Right hindlimb (tissue), 1 donor: ENCODE data around the gene PCDH9.

Source experiments
- DNase-seq: peaks from one replicate; pipeline ENCODE4 v3.0.0-alpha.2; 2018

Gene PCDH9

GRCh38 chr13:66354879-66355751 lies 875.0 kb downstream of the PCDH9 start:
- no peak for DNase-seq

DNA sequence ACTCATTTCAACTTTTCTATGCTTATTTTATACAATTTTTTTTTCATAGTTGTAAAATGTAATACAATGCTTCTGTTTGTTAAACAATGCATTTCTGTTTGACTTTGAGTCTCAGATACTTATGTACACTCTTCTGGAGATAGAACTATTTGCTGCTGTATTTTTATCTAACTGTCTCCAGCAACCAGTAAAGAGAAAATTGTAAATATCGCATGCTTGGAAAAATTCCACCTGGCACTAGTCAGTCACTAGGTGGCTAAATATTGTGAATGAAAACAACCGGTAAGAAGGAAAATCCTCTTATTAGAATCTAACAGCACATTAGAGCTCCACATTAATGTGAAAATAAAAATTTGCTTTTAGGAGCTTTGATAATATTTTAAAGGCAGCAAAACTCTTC lies 876.5 kb downstream of the PCDH9 start:
- DNase-seq, result no peak

GRCh38 chr13:66349966-66350365 lies 880.2 kb downstream of the PCDH9 start:
- DNase-seq, result no peak

DNA sequence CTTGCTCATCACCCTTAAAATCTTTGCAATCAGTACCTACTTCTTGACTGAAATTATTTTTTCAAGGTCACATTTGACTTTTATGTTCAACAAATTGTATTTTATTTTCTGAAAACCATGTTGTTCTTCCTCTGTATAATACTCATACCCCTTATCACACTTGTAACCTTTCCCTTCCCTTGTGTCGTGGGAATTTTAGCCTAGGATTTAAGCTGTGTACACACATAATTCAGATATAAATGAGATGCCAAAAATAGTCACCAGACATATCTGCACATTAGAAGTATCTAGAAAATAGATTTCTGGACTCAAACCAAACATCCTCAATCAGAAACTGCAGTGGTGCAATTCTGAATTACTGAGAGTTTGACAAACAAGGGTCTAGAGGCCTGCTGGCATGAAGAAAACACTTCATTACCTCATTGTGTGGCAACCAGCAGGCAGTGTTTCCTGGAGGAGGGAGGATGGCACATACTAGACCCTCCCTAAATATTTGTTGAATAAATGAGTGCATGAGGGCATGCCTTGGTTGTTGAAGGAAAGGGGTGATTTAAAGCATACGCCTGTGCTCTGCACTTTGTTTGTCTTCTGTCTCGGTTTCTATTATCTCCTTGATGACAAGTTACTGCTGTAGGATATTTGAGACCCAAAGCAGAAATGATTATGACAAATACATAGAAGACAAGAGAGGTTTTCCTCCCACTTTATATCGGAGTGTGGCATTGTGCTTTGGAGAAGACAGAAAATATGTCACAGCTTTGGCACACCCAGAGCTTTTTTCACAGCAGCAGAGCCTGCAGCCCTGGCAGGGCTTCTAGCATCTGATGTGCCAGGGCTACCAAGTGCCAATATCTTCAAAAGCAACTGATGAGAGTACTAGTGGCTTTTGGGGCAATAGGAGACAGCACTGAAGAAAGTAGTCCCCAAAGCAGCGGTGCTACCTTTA lies 881.1 kb downstream of the PCDH9 start:
- no peak for DNase-seq

- no peak for DNase-seq
These were observed 882.5 kb downstream of the PCDH9 start for GRCh38 chr13:66347486-66348117.

DNA sequence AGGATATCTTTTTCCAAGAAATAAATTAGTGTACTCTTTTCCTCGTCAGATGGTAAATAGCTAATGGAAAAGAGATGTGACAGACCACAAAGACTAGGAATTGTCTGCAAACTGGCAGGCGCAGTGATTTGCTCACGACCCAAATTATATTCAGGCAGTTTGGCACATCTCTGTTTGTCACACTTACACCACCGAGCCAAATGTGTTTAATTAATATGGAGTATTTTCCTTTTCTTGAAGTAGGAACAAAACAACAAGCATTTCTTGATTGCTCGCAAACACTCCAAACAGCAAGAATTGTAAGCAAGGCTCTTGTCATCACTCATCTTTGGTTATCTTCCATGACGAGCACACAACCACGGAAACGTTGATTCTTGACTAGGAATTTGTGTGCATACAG lies 884.2 kb downstream of the PCDH9 start:
- no peak for DNase-seq

DNA sequence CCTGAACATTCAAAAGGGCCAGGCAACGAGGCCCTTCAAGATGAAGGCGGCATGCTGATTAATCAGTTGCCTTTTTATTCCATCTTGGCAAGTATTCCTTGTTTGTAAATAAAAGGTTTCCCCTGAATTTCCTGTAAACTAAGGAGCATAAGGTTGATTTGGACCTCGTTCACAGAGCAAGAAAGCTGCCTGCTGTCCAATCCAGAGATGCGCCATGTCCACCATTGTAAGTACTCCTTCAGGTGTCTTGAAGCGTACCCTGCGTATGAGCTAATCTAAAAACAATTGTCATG lies 884.7 kb downstream of the PCDH9 start:
- DNase-seq, result no peak

DNA sequence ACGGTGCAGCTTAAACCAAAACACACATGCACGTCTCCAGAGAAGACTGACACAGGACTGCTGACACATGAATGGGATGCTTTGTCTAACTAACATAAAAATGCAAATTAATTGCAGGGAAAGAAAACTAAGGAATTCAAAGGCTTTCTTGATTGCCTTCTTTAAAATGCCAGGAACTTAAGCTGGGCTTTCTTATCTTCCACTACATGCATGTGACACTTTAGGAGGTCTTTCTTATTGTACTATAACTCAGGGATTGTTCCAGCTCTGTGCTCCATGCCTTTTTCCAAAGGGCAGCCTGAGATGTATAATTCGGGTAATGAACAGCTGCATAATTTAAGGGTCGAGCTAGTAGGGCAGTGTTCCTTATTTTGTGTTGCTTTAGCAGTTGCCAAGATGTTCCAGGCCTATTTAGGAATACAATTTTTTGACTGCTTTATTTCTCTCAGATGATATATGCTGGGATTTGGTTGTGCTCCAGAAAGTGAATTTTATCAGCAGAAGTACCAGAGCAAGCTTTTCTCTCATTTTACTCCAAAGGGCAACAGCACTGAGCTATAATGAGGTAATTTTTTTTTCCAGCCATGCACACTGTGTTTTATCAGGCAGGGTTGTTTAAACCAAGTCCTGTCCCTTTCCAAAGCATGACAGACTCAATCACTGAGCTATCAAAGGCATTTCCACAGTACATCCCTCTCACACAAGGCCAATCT lies 885.2 kb downstream of the PCDH9 start:
- no peak for DNase-seq

GRCh38 chr13:66343224-66343828 lies 886.8 kb downstream of the PCDH9 start:
- no peak for DNase-seq

- DNase-seq, result no peak
These were observed 888.3 kb downstream of the PCDH9 start for GRCh38 chr13:66341635-66342377.

- DNase-seq, result no peak
These were observed 890.9 kb downstream of the PCDH9 start for GRCh38 chr13:66339214-66339613.

DNA sequence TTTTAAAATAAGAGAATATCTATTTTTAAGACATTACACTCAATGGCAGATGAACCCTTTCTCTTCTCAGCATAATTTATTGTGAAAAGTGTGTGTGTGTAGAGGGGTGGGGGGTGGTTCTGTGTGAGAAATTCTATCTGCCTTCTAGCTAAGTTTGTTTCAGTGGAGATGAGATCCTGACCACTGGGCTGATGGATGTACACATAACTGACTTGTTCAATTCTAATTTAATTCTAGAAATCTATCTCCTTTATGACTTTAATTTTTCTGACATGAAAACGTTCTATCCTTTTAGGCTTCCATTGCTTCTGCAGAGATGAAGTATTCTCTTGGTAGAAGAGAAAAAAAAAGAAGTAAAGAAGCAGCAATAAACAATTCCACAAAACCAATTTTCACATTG lies 891.6 kb downstream of the PCDH9 start:
- DNase-seq, result no peak

DNA sequence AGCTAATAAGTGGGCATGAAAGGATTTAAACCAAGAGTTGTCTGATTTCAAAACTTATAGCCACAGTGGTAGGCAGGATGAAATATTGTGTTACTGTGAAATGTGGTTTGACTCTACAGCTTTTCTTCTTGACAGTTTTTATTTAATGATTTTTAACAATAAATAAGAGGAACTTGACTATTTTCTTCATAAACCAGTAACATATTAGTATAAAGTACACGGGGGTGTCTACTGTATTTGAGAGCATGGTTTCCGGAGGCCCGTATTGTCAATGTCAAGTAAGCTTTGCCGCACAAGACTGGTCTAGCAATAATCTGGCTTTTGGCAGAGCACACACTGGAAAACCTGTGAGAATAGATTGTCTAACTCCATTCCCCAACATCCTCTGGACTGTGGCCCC lies 894.5 kb downstream of the PCDH9 start:
- DNase-seq, result no peak

DNA sequence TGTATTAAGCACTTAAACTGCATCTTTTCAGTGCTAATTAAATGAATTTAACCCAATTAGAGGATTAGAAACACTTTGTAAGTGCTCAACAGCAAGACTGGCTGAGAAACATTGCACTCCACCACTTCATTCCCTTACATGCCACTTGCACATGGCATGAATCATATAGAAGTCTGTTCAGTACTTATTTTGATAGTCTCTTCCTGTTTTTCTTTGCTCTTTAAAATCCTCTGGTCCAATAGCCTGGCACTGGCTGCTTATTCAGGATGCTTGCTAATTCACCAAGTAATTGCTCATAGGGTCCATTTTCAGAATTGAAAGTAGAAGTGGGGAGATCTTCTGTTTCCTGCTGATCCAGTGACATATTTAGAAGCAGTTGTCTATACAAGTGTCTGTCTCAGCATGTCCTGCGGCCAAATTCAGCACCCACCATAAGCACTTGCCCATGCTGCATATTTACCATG lies 900.1 kb downstream of the PCDH9 start:
- DNase-seq, result no peak

DNA sequence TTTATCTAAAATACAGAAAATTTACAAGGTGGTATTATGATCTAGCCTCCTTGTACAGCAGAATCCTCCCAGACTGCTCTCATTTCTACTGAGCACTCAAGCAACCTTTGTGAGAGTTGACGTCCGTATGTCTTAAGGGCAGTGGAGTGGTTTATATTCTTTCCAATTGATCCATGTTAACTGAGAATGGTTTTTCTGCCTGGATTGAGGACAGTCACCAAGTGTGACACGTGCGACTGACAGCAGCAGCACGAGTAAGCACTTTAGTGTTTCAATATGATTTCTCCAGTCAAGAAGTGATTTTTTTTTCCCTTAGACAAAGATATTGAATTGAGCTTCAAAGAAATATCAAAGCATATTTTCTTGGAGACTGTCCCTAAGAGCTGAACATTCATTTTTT lies 901.7 kb downstream of the PCDH9 start:
- DNase-seq, result no peak

DNA sequence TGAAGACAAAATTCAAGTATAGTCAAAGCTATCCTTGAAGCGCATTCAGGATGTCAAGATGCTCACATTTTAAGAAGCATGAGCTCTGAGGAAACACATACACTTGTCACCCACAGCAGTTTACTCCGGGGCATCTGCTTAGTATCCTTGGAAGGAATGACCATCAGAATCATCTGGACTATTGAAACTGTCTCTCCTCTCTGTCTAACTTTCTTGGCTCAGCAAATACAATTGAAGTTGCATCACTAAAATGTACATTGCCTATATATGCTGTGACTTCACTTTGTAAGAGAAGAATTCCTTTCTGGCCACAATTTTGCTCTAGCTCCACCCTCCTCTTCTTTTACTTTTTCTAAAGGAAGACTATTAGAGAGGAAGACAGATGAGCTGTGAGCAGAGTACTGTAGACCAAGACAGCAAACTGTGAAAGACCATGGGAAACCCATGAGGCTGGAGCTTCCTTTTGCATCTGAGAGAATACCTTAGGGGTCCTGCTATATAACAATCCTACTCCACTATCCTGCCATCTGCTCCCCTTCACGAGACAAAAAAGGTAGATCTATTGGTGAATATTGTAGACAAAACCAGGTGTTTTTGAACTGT lies 906.3 kb downstream of the PCDH9 start:
- no peak for DNase-seq

DNA sequence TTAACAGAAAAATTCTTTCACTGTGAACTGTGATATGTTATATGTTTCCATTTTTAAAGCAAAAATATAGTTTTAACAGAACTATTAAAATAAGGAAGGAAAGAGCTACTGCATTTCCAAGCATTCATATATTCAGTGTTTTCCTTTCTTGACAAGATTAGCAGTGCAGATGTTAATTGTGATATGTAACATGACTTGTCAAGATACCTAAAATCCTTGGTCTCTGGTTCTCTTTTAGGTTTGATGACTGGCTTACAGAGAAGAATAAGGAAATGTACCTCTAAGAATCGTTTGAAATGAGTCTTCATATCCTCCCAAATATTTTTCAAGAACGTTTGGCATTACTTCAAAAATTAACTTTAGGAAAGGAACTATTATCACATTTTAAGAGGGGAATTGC lies 907.2 kb downstream of the PCDH9 start:
- no peak for DNase-seq

- no peak for DNase-seq
These were observed 907.9 kb downstream of the PCDH9 start for GRCh38 chr13:66322193-66322740.

- DNase-seq, result no peak
These were observed 915.2 kb downstream of the PCDH9 start for GRCh38 chr13:66314911-66315310.

GRCh38 chr13:66313413-66313812 lies 916.7 kb downstream of the PCDH9 start:
- DNase-seq, result no peak
